GM12891 (cell line): ENCODE measurements around the gene KSR1.

Experiments
- DNase-seq: peaks from one replicate; pipeline ENCODE4 v3.0.0; 2011; ENCODE audit warnings: low spot score; ENCODE audit not compliant: insufficient read length
- FAIRE-seq: peaks from 2 replicates; lab custom pipeline; 2011; peaks lifted over from hg19 to GRCh38; lab: Jason Lieb, UNC
- PAX5 ChIP-seq: IDR thresholded peaks from 2 replicates; pipeline ENCODE4 v1.6.1; 2011; ENCODE audit warnings: low read length, moderate library complexity, mild to moderate bottlenecking; ENCODE audit not compliant: insufficient read depth, severe bottlenecking
- POLR2A ChIP-seq: IDR thresholded peaks from 2 replicates; pipeline ENCODE4 v1.6.1; 2011; ENCODE audit warnings: low read depth, low read length, control low read depth
- POLR2AphosphoS5 ChIP-seq: IDR thresholded peaks from 2 replicates; pipeline ENCODE4 v1.6.1; 2011; ENCODE audit warnings: low read depth, low read length, control low read depth
- POU2F2 ChIP-seq: IDR thresholded peaks from 2 replicates; pipeline ENCODE4 v1.6.1; 2011; ENCODE audit warnings: low read depth, mild to moderate bottlenecking, control low read depth, low read length, moderate library complexity
- SPI1 ChIP-seq: IDR thresholded peaks from 2 replicates; pipeline ENCODE4 v1.6.1; 2011; ENCODE audit warnings: low read depth, low read length, control low read depth
- TAF1 ChIP-seq: IDR thresholded peaks from 2 replicates; pipeline ENCODE4 v1.6.1; 2011; ENCODE audit warnings: low read depth, low read length, control low read depth

KSR1 gene

GRCh38 chr17:27596096-27596495 lies 139.8 kb downstream of the KSR1 start:
- DNase-seq (no peak), FAIRE-seq (no peak)
- TF ChIP-seq SPI1, result no peak
- TF ChIP-seq TAF1, result no peak
- no peak for TF ChIP-seq POLR2A
- no peak for TF ChIP-seq PAX5
- no peak for TF ChIP-seq POU2F2
- TF ChIP-seq POLR2AphosphoS5, result no peak

GRCh38 chr17:27596566-27597187 lies 140.4 kb downstream of the KSR1 start:
- FAIRE-seq, result no peak
- no peak for DNase-seq
- TF ChIP-seq POLR2AphosphoS5, result no peak
- no peak for TF ChIP-seq POU2F2
- no peak for TF ChIP-seq TAF1
- TF ChIP-seq POLR2A, result no peak
- no peak for TF ChIP-seq PAX5
- TF ChIP-seq SPI1, result no peak

GRCh38 chr17:27597188-27597580 lies 140.9 kb downstream of the KSR1 start:
- DNase-seq, result no peak
- no peak for FAIRE-seq
- TF ChIP-seq POLR2A (no peak), TAF1 (no peak), POU2F2 (no peak), PAX5 (no peak), SPI1 (no peak), POLR2AphosphoS5 (no peak)

GRCh38 chr17:27597783-27598320 lies 141.6 kb downstream of the KSR1 start:
- FAIRE-seq (no peak), DNase-seq (no peak)
- TF ChIP-seq PAX5 (no peak), POLR2AphosphoS5 (no peak), POU2F2 (no peak), POLR2A (no peak), SPI1 (no peak), TAF1 (no peak)

GRCh38 chr17:27598337-27599050 lies 142.2 kb downstream of the KSR1 start:
- DNase-seq (no peak), FAIRE-seq (no peak)
- TF ChIP-seq TAF1 (no peak), POLR2A (no peak), POU2F2 (no peak), POLR2AphosphoS5 (no peak), SPI1 (no peak), PAX5 (no peak)

GRCh38 chr17:27600471-27600870 lies 144.2 kb downstream of the KSR1 start:
- DNase-seq (no peak), FAIRE-seq (no peak)
- TF ChIP-seq POU2F2, result no peak
- TF ChIP-seq POLR2A, result no peak
- TF ChIP-seq TAF1, result no peak
- TF ChIP-seq POLR2AphosphoS5, result no peak
- TF ChIP-seq SPI1, result no peak
- no peak for TF ChIP-seq PAX5

- FAIRE-seq (peak; percentile 91), DNase-seq (peak; percentile 51)
- no peak for TF ChIP-seq POLR2AphosphoS5
- no peak for TF ChIP-seq SPI1
- TF ChIP-seq POU2F2, result no peak
- TF ChIP-seq TAF1, result no peak
- no peak for TF ChIP-seq PAX5
- TF ChIP-seq POLR2A, result no peak
These were observed 145.1 kb downstream of the KSR1 start for GRCh38 chr17:27601069-27601974.

GRCh38 chr17:27601975-27602302 lies 145.7 kb downstream of the KSR1 start:
- no peak for FAIRE-seq
- DNase-seq, result no peak
- no peak for TF ChIP-seq PAX5
- no peak for TF ChIP-seq SPI1
- no peak for TF ChIP-seq POLR2A
- TF ChIP-seq TAF1, result no peak
- TF ChIP-seq POLR2AphosphoS5, result no peak
- no peak for TF ChIP-seq POU2F2

GRCh38 chr17:27602721-27603420 lies 146.6 kb downstream of the KSR1 start:
- DNase-seq (peak; percentile 83), FAIRE-seq (peak; percentile 85)
- TF ChIP-seq POLR2AphosphoS5 (no peak), SPI1 (no peak), PAX5 (no peak), POLR2A (no peak), POU2F2 (no peak), TAF1 (no peak)
